ENCODE results near the gene MAPKAPK2. TPM values are rescaled to one million over a fixed set of nuclear protein-coding genes. Genes with fewer than 3 reads are reported as not detected.

MAPKAPK2 gene
- polyA plus RNA-seq, 1 donor, result 65.3 TPM

GRCh38 chr1:206661161-206661820, 23.4 kb upstream of the MAPKAPK2 start:
- no peak for DNase-seq

GRCh38 chr1:206662396-206663092, 22.2 kb upstream of the MAPKAPK2 start:
- DNase-seq, result no peak

GRCh38 chr1:206663362-206663761, 21.3 kb upstream of the MAPKAPK2 start:
- no peak for DNase-seq

- peak; percentile 69 for DNase-seq
These were observed 20.7 kb upstream of the MAPKAPK2 start for GRCh38 chr1:206663832-206664652.

- DNase-seq, result no peak
These were observed 20.0 kb upstream of the MAPKAPK2 start for GRCh38 chr1:206664740-206665139.

- no peak for DNase-seq
These were observed 18.6 kb upstream of the MAPKAPK2 start for GRCh38 chr1:206666031-206666561.

GRCh38 chr1:206666954-206667665, 17.6 kb upstream of the MAPKAPK2 start:
- no peak for DNase-seq

- no peak for DNase-seq
These were observed 16.4 kb upstream of the MAPKAPK2 start for GRCh38 chr1:206668351-206668750.

- DNase-seq, result no peak
These were observed 15.8 kb upstream of the MAPKAPK2 start for GRCh38 chr1:206668874-206669410.

GRCh38 chr1:206672011-206672688, 12.6 kb upstream of the MAPKAPK2 start:
- no peak for DNase-seq

- no peak for DNase-seq
These were observed 11.6 kb upstream of the MAPKAPK2 start for GRCh38 chr1:206672844-206673758.

GRCh38 chr1:206674236-206674635, 10.5 kb upstream of the MAPKAPK2 start:
- DNase-seq, result no peak

- DNase-seq, result no peak
These were observed 9.9 kb upstream of the MAPKAPK2 start for GRCh38 chr1:206674745-206675175.

- DNase-seq, result no peak
These were observed 8.2 kb upstream of the MAPKAPK2 start for GRCh38 chr1:206676499-206676898.

GRCh38 chr1:206678490-206678889, 6.2 kb upstream of the MAPKAPK2 start:
- no peak for DNase-seq

GRCh38 chr1:206679738-206680211, 4.9 kb upstream of the MAPKAPK2 start:
- no peak for DNase-seq

GRCh38 chr1:206680279-206680678, 4.4 kb upstream of the MAPKAPK2 start:
- DNase-seq, result no peak

- no peak for DNase-seq
These were observed 3.3 kb upstream of the MAPKAPK2 start for GRCh38 chr1:206681359-206681758.

GRCh38 chr1:206682111-206682510, 2.6 kb upstream of the MAPKAPK2 start:
- DNase-seq, result no peak

GRCh38 chr1:206683313-206683712, 1.4 kb upstream of the MAPKAPK2 start:
- DNase-seq, result no peak
